ENCODE data around the gene LRP8. TPM values are rescaled to one million over a fixed set of nuclear protein-coding genes. Genes with fewer than 3 reads are reported as not detected.
A peak's percentile ranks its signal among the peaks of the same experiment; 100 is the strongest.

LRP8 gene
- total and polyA plus RNA-seq, 2 of the 13 experiments (the other 11 are each of a cell fraction or from before 2014, with no cell fraction given), result 17.3 to 17.4 TPM

DNA sequence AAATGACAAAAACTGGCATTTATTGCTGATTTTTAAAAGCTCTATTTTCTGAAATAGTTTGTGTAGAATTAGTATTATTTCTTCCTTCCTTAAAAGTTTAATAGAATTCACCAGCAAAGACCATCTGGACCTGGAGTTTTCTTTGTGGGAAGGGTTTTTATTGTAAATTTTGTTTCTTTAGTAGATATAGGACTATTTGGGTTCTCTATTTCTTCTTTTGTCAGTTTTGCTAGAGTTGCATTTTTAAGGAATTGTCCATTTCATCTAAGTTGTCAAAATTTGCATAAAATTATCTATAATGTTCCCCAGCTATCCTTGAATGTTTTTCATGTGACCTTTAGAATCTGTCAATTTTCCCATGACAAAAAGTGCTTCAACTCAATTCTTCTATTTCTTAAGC, 28.8 kb upstream of the LRP8 start:
- Histone ChIP-seq H3K27ac (ENCODE audit: extremely low read length, insufficient read depth, low read length) (no peak overlapping the region), H2AFZ (ENCODE audit: low read length) (no peak overlapping the region), H3K4me2 (ENCODE audit: low read depth, low read length) (no peak overlapping the region), H4K20me1 (ENCODE audit: insufficient read depth, low read length) (no peaks in the 10 kb centered on the region), H3K9ac (ENCODE audit: insufficient read depth, low read depth, low read length) (no peak overlapping the region), H3K9me3 (ENCODE audit: low read length) (no peaks in the 10 kb centered on the region), H3K27me3 (ENCODE audit: control insufficient read depth in 1 of 2, insufficient read depth in 2 of 2, low read length in 2 of 2) (no peaks in the 10 kb centered on the region; a peak in 2 of 5 replicates), H3K4me3 (replicated peaks in 1 of 3; ENCODE audit: insufficient read depth in 1 of 3, low read depth in 2 of 3, low read length in 3 of 3) (no peak overlapping the region), H3K36me3 (replicated peaks in 1 of 2; ENCODE audit: control insufficient read depth in 1 of 2, insufficient read depth in 2 of 2, low read length in 2 of 2) (no peaks in the 10 kb centered on the region), H3K4me1 (ENCODE audit: insufficient read depth, low read length) (no peaks in the 10 kb centered on the region), H3K79me2 (ENCODE audit: insufficient read depth, low read length) (no peaks in the 10 kb centered on the region)
- POLR2A ChIA-PET, result no interaction called here
- DNase-seq (ENCODE audit: low spot score) (no peak), FAIRE-seq (no peak), ATAC-seq (no peak)
- TF ChIP-seq, protein P1, sequence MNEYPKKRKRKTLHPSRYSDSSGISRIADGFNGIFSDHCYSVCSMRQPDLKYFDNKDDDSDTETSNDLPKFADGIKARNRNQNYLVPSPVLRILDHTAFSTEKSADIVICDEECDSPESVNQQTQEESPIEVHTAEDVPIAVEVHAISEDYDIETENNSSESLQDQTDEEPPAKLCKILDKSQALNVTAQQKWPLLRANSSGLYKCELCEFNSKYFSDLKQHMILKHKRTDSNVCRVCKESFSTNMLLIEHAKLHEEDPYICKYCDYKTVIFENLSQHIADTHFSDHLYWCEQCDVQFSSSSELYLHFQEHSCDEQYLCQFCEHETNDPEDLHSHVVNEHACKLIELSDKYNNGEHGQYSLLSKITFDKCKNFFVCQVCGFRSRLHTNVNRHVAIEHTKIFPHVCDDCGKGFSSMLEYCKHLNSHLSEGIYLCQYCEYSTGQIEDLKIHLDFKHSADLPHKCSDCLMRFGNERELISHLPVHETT (CRISPR knock-in tag; conservative IDR thresholded peaks at IDR 0.05), result no peak
- peak in 1 of 2 experiments; percentile 49; a peak in 2 of 4 replicates for TF ChIP-seq MAFK (conservative IDR thresholded peaks at IDR 0.05 in 1 of 2, IDR thresholded peaks at IDR 0.05 in 1 of 2; ENCODE audit: low read length in 2 of 2)
- intact Hi-C loops (cut with micrococcal nuclease; ENCODE audit: unreplicated experiment), result no loop called here
- BruUV-seq (replicated peaks), result no TSS peak
- CTCF ChIA-PET (ENCODE audit: low intra/inter-chr PET ratio, low total read pairs), result no interaction called here
- in situ Hi-C loops (cut with HindIII; ENCODE audit: extremely low pct_ligation_motif_present, low pct_unique_long_range_greater_than_20kb), result no loop called here

DNA sequence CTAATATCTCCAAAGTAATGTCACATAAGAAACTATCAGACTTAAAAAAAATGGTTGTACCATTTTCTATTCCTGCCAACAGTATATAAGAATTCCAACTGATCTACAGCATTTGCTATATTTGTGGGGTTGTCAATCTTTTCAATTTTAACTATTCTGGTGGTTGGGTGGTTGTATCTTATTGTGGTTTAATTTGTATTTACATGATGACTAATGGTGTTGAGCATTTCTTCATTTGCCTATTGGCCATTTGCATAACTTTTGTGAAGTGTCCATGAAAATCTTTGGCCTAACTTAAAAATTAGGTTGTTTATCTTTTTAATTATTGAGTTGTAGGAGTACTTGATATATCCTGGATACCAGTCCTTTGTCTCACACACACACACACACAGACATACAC, 26.2 kb upstream of the LRP8 start:
- DNase-seq (ENCODE audit: low spot score) (no peak), ATAC-seq (no peak), FAIRE-seq (no peak)
- Histone ChIP-seq H3K4me3 (replicated peaks in 1 of 3; ENCODE audit: insufficient read depth in 1 of 3, low read depth in 2 of 3, low read length in 3 of 3) (no peak overlapping the region), H4K20me1 (ENCODE audit: insufficient read depth, low read length) (no peaks in the 10 kb centered on the region), H3K79me2 (ENCODE audit: insufficient read depth, low read length) (no peaks in the 10 kb centered on the region), H3K9ac (ENCODE audit: insufficient read depth, low read depth, low read length) (no peak overlapping the region), H3K4me2 (ENCODE audit: low read depth, low read length) (no peak overlapping the region), H2AFZ (ENCODE audit: low read length) (no peak overlapping the region), H3K27me3 (ENCODE audit: control insufficient read depth in 1 of 2, insufficient read depth in 2 of 2, low read length in 2 of 2) (peaks cover 0 to 14% of the 10 kb centered on the region in 2 experiments; a peak in 4 of 5 replicates), H3K4me1 (ENCODE audit: insufficient read depth, low read length) (no peaks in the 10 kb centered on the region), H3K27ac (ENCODE audit: extremely low read length, insufficient read depth, low read length) (no peak overlapping the region), H3K36me3 (replicated peaks in 1 of 2; ENCODE audit: control insufficient read depth in 1 of 2, insufficient read depth in 2 of 2, low read length in 2 of 2) (no peaks in the 10 kb centered on the region), H3K9me3 (ENCODE audit: low read length) (no peaks in the 10 kb centered on the region)
- ChIA-PET CTCF (ENCODE audit: low intra/inter-chr PET ratio, low total read pairs) (no interaction called here), POLR2A (no interaction called here)
- in situ Hi-C loops (cut with HindIII; ENCODE audit: extremely low pct_ligation_motif_present, low pct_unique_long_range_greater_than_20kb), result no loop called here
- intact Hi-C loops (cut with micrococcal nuclease; ENCODE audit: unreplicated experiment), result no loop called here
- BruUV-seq (replicated peaks), result no TSS peak
- TF ChIP-seq ZC3H4 (CRISPR knock-in tag; IDR thresholded peaks at IDR 0.05; ENCODE audit: borderline replicate concordance) (no peak), TOE1 (CRISPR knock-in tag; IDR thresholded peaks at IDR 0.05) (no peak), ZNF782 (CRISPR knock-in tag; IDR thresholded peaks at IDR 0.05; ENCODE audit: borderline replicate concordance) (no peak), KLF15 (CRISPR knock-in tag; IDR thresholded peaks at IDR 0.05; ENCODE audit: borderline replicate concordance) (no peak), THYN1 (CRISPR knock-in tag; IDR thresholded peaks at IDR 0.05; ENCODE audit: borderline replicate concordance, low read depth) (no peak), NR3C1 (CRISPR knock-in tag; IDR thresholded peaks at IDR 0.05) (no peak), HMG20A (CRISPR knock-in tag; IDR thresholded peaks at IDR 0.05; ENCODE audit: borderline replicate concordance) (no peak)
- TF ChIP-seq, protein P2, sequence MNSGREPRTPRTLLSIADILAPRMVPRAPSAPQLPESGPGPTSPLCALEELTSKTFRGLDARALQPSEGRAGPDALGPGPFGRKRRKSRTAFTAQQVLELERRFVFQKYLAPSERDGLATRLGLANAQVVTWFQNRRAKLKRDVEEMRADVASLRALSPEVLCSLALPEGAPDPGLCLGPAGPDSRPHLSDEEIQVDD (CRISPR knock-in tag; IDR thresholded peaks at IDR 0.05; ENCODE audit: borderline replicate concordance), result no peak
- TF ChIP-seq, protein P3, sequence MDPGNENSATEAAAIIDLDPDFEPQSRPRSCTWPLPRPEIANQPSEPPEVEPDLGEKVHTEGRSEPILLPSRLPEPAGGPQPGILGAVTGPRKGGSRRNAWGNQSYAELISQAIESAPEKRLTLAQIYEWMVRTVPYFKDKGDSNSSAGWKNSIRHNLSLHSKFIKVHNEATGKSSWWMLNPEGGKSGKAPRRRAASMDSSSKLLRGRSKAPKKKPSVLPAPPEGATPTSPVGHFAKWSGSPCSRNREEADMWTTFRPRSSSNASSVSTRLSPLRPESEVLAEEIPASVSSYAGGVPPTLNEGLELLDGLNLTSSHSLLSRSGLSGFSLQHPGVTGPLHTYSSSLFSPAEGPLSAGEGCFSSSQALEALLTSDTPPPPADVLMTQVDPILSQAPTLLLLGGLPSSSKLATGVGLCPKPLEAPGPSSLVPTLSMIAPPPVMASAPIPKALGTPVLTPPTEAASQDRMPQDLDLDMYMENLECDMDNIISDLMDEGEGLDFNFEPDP (CRISPR knock-in tag; conservative IDR thresholded peaks at IDR 0.05), result no peak
- TF ChIP-seq, protein P4, sequence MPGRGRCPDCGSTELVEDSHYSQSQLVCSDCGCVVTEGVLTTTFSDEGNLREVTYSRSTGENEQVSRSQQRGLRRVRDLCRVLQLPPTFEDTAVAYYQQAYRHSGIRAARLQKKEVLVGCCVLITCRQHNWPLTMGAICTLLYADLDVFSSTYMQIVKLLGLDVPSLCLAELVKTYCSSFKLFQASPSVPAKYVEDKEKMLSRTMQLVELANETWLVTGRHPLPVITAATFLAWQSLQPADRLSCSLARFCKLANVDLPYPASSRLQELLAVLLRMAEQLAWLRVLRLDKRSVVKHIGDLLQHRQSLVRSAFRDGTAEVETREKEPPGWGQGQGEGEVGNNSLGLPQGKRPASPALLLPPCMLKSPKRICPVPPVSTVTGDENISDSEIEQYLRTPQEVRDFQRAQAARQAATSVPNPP (CRISPR knock-in tag; IDR thresholded peaks at IDR 0.05), result no peak
- TF ChIP-seq, protein P5, sequence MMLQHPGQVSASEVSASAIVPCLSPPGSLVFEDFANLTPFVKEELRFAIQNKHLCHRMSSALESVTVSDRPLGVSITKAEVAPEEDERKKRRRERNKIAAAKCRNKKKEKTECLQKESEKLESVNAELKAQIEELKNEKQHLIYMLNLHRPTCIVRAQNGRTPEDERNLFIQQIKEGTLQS (CRISPR knock-in tag; IDR thresholded peaks at IDR 0.05), result no peak
